Measurements from ENCODE around the gene COL28A1.

GRCh38 chr7:7573701-7574100 lies 38.0 kb upstream of the COL28A1 start:
- no peak for TF ChIP-seq POLR2AphosphoS5 (IDR thresholded peaks at IDR 0.05)
- TF ChIP-seq POLR2A (IDR thresholded peaks at IDR 0.05; ENCODE audit: low read depth): no peak
